ENCODE results near the gene CD4. TPM values are rescaled to one million over a fixed set of nuclear protein-coding genes. Genes with fewer than 3 reads are reported as not detected.

CD4 gene
- total and polyA plus RNA-seq, 12 donors = 2.4 to 52.8 (median 24.3) TPM

GRCh38 chr12:6852651-6853354, 63.5 kb downstream of the CD4 start:
- peak; percentile 17 to 20 for TF ChIP-seq POLR2A (IDR thresholded peaks at IDR 0.05)
- TF ChIP-seq, protein P1, sequence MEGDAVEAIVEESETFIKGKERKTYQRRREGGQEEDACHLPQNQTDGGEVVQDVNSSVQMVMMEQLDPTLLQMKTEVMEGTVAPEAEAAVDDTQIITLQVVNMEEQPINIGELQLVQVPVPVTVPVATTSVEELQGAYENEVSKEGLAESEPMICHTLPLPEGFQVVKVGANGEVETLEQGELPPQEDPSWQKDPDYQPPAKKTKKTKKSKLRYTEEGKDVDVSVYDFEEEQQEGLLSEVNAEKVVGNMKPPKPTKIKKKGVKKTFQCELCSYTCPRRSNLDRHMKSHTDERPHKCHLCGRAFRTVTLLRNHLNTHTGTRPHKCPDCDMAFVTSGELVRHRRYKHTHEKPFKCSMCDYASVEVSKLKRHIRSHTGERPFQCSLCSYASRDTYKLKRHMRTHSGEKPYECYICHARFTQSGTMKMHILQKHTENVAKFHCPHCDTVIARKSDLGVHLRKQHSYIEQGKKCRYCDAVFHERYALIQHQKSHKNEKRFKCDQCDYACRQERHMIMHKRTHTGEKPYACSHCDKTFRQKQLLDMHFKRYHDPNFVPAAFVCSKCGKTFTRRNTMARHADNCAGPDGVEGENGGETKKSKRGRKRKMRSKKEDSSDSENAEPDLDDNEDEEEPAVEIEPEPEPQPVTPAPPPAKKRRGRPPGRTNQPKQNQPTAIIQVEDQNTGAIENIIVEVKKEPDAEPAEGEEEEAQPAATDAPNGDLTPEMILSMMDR (IDR thresholded peaks at IDR 0.05) = no peak
- Histone ChIP-seq H3K4me3 (peak overlapping the region in 3 of 4 donors; percentile 63 to 69 (median 67)), H3K9me3 (replicated peaks in 1 of 3) (no peaks in the 10 kb centered on the region), H3K27ac (peak overlapping the region in 4 of 5 donors; percentile 12 to 98 (median 64)), H3K4me1 (replicated peaks in 1 of 2) (peaks cover 13 to 24% of the 10 kb centered on the region in 2 donors), H3K36me3 (replicated peaks in 1 of 2) (peaks cover 0 to 27% of the 10 kb centered on the region in 2 donors), H3K27me3 (no peaks in the 10 kb centered on the region)
- intact Hi-C loops (cut with DNase I) = no loop called here
- DNase-seq = peak; percentile 59 to 84 (median 71)
- WGBS, 4 donors = 0 to 3% (median 1%) methylated on average over 10 to 18 of the region's 18 CpGs

GRCh38 chr12:6853626-6854025, 64.3 kb downstream of the CD4 start:
- Histone ChIP-seq H3K27me3 (no peaks in the 10 kb centered on the region), H3K4me1 (replicated peaks in 1 of 2) (peaks cover 13 to 24% of the 10 kb centered on the region in 2 donors), H3K36me3 (replicated peaks in 1 of 2) (peaks cover 0 to 36% of the 10 kb centered on the region in 2 donors), H3K4me3 (peak overlapping the region in 1 of 4 donors; percentile 63), H3K9me3 (replicated peaks in 1 of 3) (no peaks in the 10 kb centered on the region), H3K27ac (peak overlapping the region in 3 of 5 donors; percentile 54 to 98 (median 75))
- no peak for TF ChIP-seq POLR2A (IDR thresholded peaks at IDR 0.05)
- TF ChIP-seq, protein P1 (IDR thresholded peaks at IDR 0.05) = no peak
- intact Hi-C loops (cut with DNase I) = no loop called here
- no peak for DNase-seq
- WGBS, 4 donors = 38 to 70% (median 41%) methylated on average over 1 of the region's 1 CpG

- intact Hi-C loops (cut with DNase I) = no loop called here
- TF ChIP-seq, protein P1 (IDR thresholded peaks at IDR 0.05) = no peak
- TF ChIP-seq POLR2A (IDR thresholded peaks at IDR 0.05) = no peak
- no peak for DNase-seq
- H3K4me1 ChIP-seq (replicated peaks in 1 of 2) = peaks cover 13 to 24% of the 10 kb centered on the region in 2 donors
- peaks cover 0 to 40% of the 10 kb centered on the region in 2 donors for H3K36me3 ChIP-seq (replicated peaks in 1 of 2)
- H3K9me3 ChIP-seq (replicated peaks in 1 of 3) = no peaks in the 10 kb centered on the region
- no peak overlapping the region for H3K4me3 ChIP-seq
- WGBS, 4 donors = 62 to 72% (median 68%) methylated on average over 5 to 6 of the region's 6 CpGs
- H3K27ac ChIP-seq = peak overlapping the region in 2 of 5 donors; percentile 75 to 98
- no peaks in the 10 kb centered on the region for H3K27me3 ChIP-seq
These were observed 64.7 kb downstream of the CD4 start for GRCh38 chr12:6854036-6854435.

DNA sequence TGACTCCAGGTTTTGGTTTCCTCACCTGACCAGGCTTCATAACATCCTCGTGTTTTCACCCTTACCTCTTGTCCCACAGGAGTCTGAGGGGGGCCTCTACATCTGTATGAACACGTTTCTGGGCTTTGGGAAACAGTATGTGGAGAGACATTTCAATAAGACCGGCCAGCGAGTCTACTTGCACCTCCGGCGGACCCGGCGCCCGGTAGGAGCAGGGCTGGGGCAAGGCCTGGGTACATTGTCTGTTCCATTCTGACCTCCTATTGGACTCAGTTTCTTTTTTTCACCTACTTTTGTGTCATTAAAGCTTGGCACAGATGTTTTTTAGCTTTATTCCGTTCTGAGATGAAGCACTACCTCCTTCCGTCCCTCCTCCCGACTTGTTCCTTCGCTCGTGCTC, 66.0 kb downstream of the CD4 start:
- intact Hi-C loops (cut with DNase I) = no loop called here
- Histone ChIP-seq H3K9me3 (replicated peaks in 1 of 3) (no peaks in the 10 kb centered on the region), H3K4me1 (replicated peaks in 1 of 2) (peaks cover 13 to 23% of the 10 kb centered on the region in 2 donors), H3K27me3 (no peaks in the 10 kb centered on the region), H3K4me3 (no peak overlapping the region), H3K36me3 (replicated peaks in 1 of 2) (peaks cover 0 to 53% of the 10 kb centered on the region in 2 donors), H3K27ac (no peak overlapping the region)
- DNase-seq = no peak
- 89 to 94% (median 92%) methylated on average over 14 of the region's 14 CpGs for WGBS, 4 donors
- TF ChIP-seq, protein P1 (IDR thresholded peaks at IDR 0.05) = no peak
- TF ChIP-seq POLR2A (IDR thresholded peaks at IDR 0.05) = no peak

Measured in adrenal gland (tissue), 12 donors.